H1 (cell line): Measurements from ENCODE around the gene ACSF3. TPM values are rescaled to one million over a fixed set of nuclear protein-coding genes. Genes with fewer than 3 reads are reported as not detected.

Source experiments
- CTCF ChIA-PET: fragments of 300-600 bp; sonication (Branson Sonifier 250); formaldehyde crosslinking; loops from one replicate; lab custom pipeline; 2021; ENCODE audit not compliant: partially characterized antibody; lab: Charles Lee
- POLR2A ChIA-PET: fragments of 300-600 bp; sonication (Branson Sonifier 250); formaldehyde crosslinking; loops from one replicate; lab custom pipeline; 2021; ENCODE audit warnings: inconsistent platforms; ENCODE audit not compliant: partially characterized antibody; lab: Charles Lee
- DNase-seq, 2 experiments: peaks; one replicate each; pipeline versions ENCODE4 v3.0.0 to v3.0.0-alpha.2; 2010 to 2022; ENCODE audit warnings: low spot score in 2 of 2, low read depth in 1 of 2, mixed read lengths in 1 of 2
- FAIRE-seq: peaks from 2 replicates; lab custom pipeline; 2011; peaks lifted over from hg19 to GRCh38; lab: Jason Lieb, UNC
- H2AFZ ChIP-seq: 2 replicates; pipeline ENCODE4 v1.8.1; 2012; ENCODE audit warnings: low read length, inconsistent platforms
- H2AK5ac ChIP-seq: 2 replicates; pipeline ENCODE4 v1.6.1; 2013; ENCODE audit warnings: low read depth, low read length
- H2BK120ac ChIP-seq: replicated peaks from 2 replicates; pipeline ENCODE3; 2013; ENCODE audit warnings: low read depth, low read length, inconsistent platforms
- H2BK12ac ChIP-seq: 2 replicates; pipeline ENCODE4 v1.6.1; 2013; ENCODE audit warnings: low read depth, low read length
- H2BK15ac ChIP-seq: 2 replicates; pipeline ENCODE4 v1.6.1; 2013; ENCODE audit warnings: low read length
- H2BK20ac ChIP-seq: 2 replicates; pipeline ENCODE4 v1.6.1; 2013; ENCODE audit warnings: low read length
- H2BK5ac ChIP-seq: 2 replicates; pipeline ENCODE4 v1.6.1; 2013; ENCODE audit warnings: low read depth, low read length
- H3K14ac ChIP-seq: 2 replicates; pipeline ENCODE4 v1.6.1; 2013; ENCODE audit warnings: inconsistent platforms; ENCODE audit not compliant: insufficient read length
- H3K18ac ChIP-seq: 2 replicates; pipeline ENCODE4 v1.6.1; 2013; ENCODE audit warnings: low read length; ENCODE audit errors: extremely low read depth
- H3K23ac ChIP-seq: 2 replicates; pipeline ENCODE4 v1.6.1; 2013; ENCODE audit warnings: inconsistent platforms; ENCODE audit not compliant: insufficient read length
- H3K23me2 ChIP-seq: 2 replicates; pipeline ENCODE4 v1.6.1; 2013; ENCODE audit warnings: low read depth, low read length
- H3K27ac ChIP-seq: 2 replicates; pipeline ENCODE4 v1.6.1; 2011; ENCODE audit warnings: low read depth, low read length, inconsistent platforms
- H3K27me3 ChIP-seq, 4 experiments: replicated peaks in 1 of 4; 1 replicate in 1 of 4; 2 replicates in 3 of 4; pipeline versions ENCODE4 v1.6.1 to v1.8.1; 2011 to 2013; ENCODE audit warnings: low read length in 3 of 4, mild to moderate bottlenecking in 3 of 4, inconsistent platforms in 2 of 4, mixed read lengths in 2 of 4, moderate library complexity in 1 of 4; ENCODE audit not compliant: control insufficient read depth in 3 of 4, insufficient read depth in 3 of 4; ENCODE audit errors: extremely low read depth in 1 of 4
- H3K36me3 ChIP-seq, 4 experiments: 2 replicates each; pipeline versions ENCODE4 v1.6.1 to v1.8.1; 2011 to 2013; ENCODE audit warnings: mild to moderate bottlenecking in 4 of 4, low read length in 3 of 4, moderate library complexity in 2 of 4, control low read depth in 1 of 4, inconsistent platforms in 1 of 4; ENCODE audit not compliant: insufficient read depth in 4 of 4, control insufficient read depth in 2 of 4
- H3K4ac ChIP-seq: replicated peaks from 2 replicates; pipeline ENCODE3; 2013; ENCODE audit warnings: low read length, low read depth, mixed read lengths, inconsistent platforms; ENCODE audit not compliant: insufficient read length
- H3K4me1 ChIP-seq, 4 experiments: replicated peaks in 1 of 4; 1 replicate in 1 of 4; 2 replicates in 3 of 4; pipeline versions ENCODE4 v1.6.1 to v1.8.1; 2011 to 2013; ENCODE audit warnings: low read length in 3 of 4, inconsistent platforms in 2 of 4, mixed read lengths in 1 of 4; ENCODE audit not compliant: insufficient read depth in 4 of 4, control insufficient read depth in 3 of 4
- H3K4me2 ChIP-seq, 2 experiments: 2 replicates each; pipeline versions ENCODE4 v1.6.1 to v1.8.1; 2011 to 2013; ENCODE audit warnings: low read depth in 2 of 2, low read length in 2 of 2, control low read depth in 1 of 2, inconsistent platforms in 1 of 2, mild to moderate bottlenecking in 1 of 2; ENCODE audit not compliant: insufficient read depth in 1 of 2
- H3K4me3 ChIP-seq, 4 experiments: fragments of 200-600, 300-600 bp in 1 of 4; sonication (generic), shearing (Covaris generic), sonication (Bioruptor Twin) in 1 of 4; 2 replicates each; pipeline versions ENCODE4 v1.5.1 to v1.8.1; 2011 to 2016; ENCODE audit warnings: low read length in 4 of 4, low read depth in 3 of 4, control low read depth in 2 of 4, inconsistent platforms in 2 of 4, mild to moderate bottlenecking in 2 of 4, mixed read lengths in 1 of 4, moderate library complexity in 1 of 4; ENCODE audit not compliant: insufficient read depth in 2 of 4; ENCODE audit errors: extremely low read depth in 1 of 4
- H3K56ac ChIP-seq: replicated peaks from 2 replicates; pipeline ENCODE3; 2013; ENCODE audit warnings: low read depth, mild to moderate bottlenecking, mixed read lengths, low read length, inconsistent platforms; ENCODE audit not compliant: insufficient read length
- H3K79me1 ChIP-seq: 2 replicates; pipeline ENCODE4 v1.6.1; 2013; ENCODE audit warnings: low read depth, low read length, control low read depth
- H3K79me2 ChIP-seq, 2 experiments: 2 replicates each; pipeline versions ENCODE4 v1.6.1 to v1.8.1; 2012 to 2013; ENCODE audit warnings: low read length in 2 of 2, mild to moderate bottlenecking in 2 of 2, inconsistent platforms in 1 of 2; ENCODE audit not compliant: insufficient read depth in 2 of 2, control insufficient read depth in 1 of 2
- H3K9ac ChIP-seq, 4 experiments: replicated peaks in 1 of 4; 1 replicate in 1 of 4; 2 replicates in 3 of 4; pipeline versions ENCODE4 v1.6.1 to v1.8.1; 2011 to 2013; ENCODE audit warnings: low read depth in 3 of 4, low read length in 3 of 4, control low read depth in 2 of 4, mild to moderate bottlenecking in 2 of 4, moderate library complexity in 2 of 4, inconsistent platforms in 1 of 4; ENCODE audit errors: extremely low read depth in 1 of 4
- H3K9me3 ChIP-seq, 2 experiments: 2 replicates each; pipeline versions ENCODE4 v1.6.1 to v1.8.1; 2012 to 2013; ENCODE audit warnings: mild to moderate bottlenecking in 2 of 2, moderate library complexity in 2 of 2, control low read depth in 1 of 2, inconsistent platforms in 1 of 2, low read depth in 1 of 2, low read length in 1 of 2, mixed read lengths in 1 of 2; ENCODE audit not compliant: insufficient read depth in 2 of 2
- H4K20me1 ChIP-seq, 2 experiments: replicated peaks in 1 of 2; 2 replicates each; pipeline versions ENCODE3 to v1.8.1; 2011 to 2013; ENCODE audit warnings: inconsistent platforms in 2 of 2, low read length in 2 of 2, mild to moderate bottlenecking in 1 of 2; ENCODE audit not compliant: insufficient read depth in 2 of 2, control insufficient read depth in 1 of 2
- H4K5ac ChIP-seq: 2 replicates; pipeline ENCODE4 v1.6.1; 2013; ENCODE audit warnings: low read length, low read depth, mixed read lengths, inconsistent platforms; ENCODE audit not compliant: insufficient read length
- H4K8ac ChIP-seq: 2 replicates; pipeline ENCODE4 v1.8.0; 2013; ENCODE audit warnings: mild to moderate bottlenecking, moderate library complexity, low read length, inconsistent platforms; ENCODE audit not compliant: insufficient read depth; ENCODE audit errors: extremely low read depth
- H4K91ac ChIP-seq: replicated peaks from 2 replicates; pipeline ENCODE3; 2013; ENCODE audit warnings: low read length, mixed read lengths, inconsistent platforms; ENCODE audit not compliant: insufficient read length
- CEBPB ChIP-seq: IDR thresholded peaks from 2 replicates; pipeline ENCODE4 v1.6.1; 2012; ENCODE audit warnings: low read depth, low read length
- EGR1 ChIP-seq: IDR thresholded peaks from 2 replicates; pipeline ENCODE4 v1.6.1; 2011; ENCODE audit warnings: low read depth, low read length, borderline replicate concordance
- EZH2 ChIP-seq: fragments of 200-600 bp; sonication (generic); IDR thresholded peaks from 2 replicates; pipeline ENCODE4 v1.7.1; 2012; ENCODE audit warnings: low read depth, mild to moderate bottlenecking, moderate library complexity, low read length, inconsistent platforms; ENCODE audit not compliant: severe bottlenecking
- HDAC6 ChIP-seq: IDR thresholded peaks from one replicate; pipeline ENCODE4 v1.7.1; 2012; ENCODE audit warnings: low read depth, mild to moderate bottlenecking, inconsistent platforms, low read length, moderate library complexity
- MAFK ChIP-seq: IDR thresholded peaks from 2 replicates; pipeline ENCODE4 v1.6.1; 2012; ENCODE audit warnings: low read depth, mild to moderate bottlenecking, improper control_type of control experiment, low read length
- POLR2AphosphoS5 ChIP-seq: IDR thresholded peaks from 2 replicates; pipeline ENCODE4 v1.6.1; 2011; ENCODE audit warnings: low read depth, low read length
- SIN3A ChIP-seq, 2 experiments: IDR thresholded peaks in 1 of 2; conservative IDR thresholded peaks in 1 of 2; 2 replicates each; pipeline ENCODE4 v1.6.1; 2011 to 2012; ENCODE audit warnings: low read length in 2 of 2, improper control_type of control experiment in 1 of 2, low read depth in 1 of 2, mild to moderate bottlenecking in 1 of 2
- SP1 ChIP-seq: IDR thresholded peaks from 2 replicates; pipeline ENCODE4 v1.6.1; 2011; ENCODE audit warnings: low read depth, low read length
- WGBS, 2 experiments: shearing (Covaris generic) in 1 of 2; methylation state at CpG; one replicate each; pipeline versions ENCODE4 v1.1.6 to v1.1.7; 2013 to 2015; ENCODE audit warnings: low lambda C conversion rate in 2 of 2, mixed read lengths in 2 of 2, inconsistent platforms in 1 of 2, low coverage in 1 of 2, missing lambda C conversion rate in 1 of 2; ENCODE audit not compliant: insufficient replicate concordance in 2 of 2, insufficient coverage in 1 of 2, insufficient read length in 1 of 2; ENCODE audit errors: extremely low coverage in 1 of 2, missing lambda C conversion rate in 1 of 2; 5-methylcytosine and 5-hydroxymethylcytosine counted together
- polyA plus RNA-seq, 7 experiments: library from polyadenylated mRNA; depleted of rRNA in 3 of 7; stranded (reverse) in 5 of 7; unstranded in 2 of 7; fragments of >200 nt in 5 of 7; fragments of 200-250 nt in 2 of 7; gene quantifications; 1 replicate in 5 of 7; 2 replicates in 1 of 7; 4 replicates in 1 of 7; pipeline versions ENCODE4 v1.2.1 to v1.2.3, GENCODE V29; 2011 to 2013; ENCODE audit warnings: missing spikeins in 2 of 7, mixed read lengths in 2 of 7
- total RNA-seq: library from RNA; stranded (reverse); fragmentation: NEBNext Ultra II Directional; extraction: Animal tissue kit (Norgen Biotek cat#: 25700); gene quantifications from 2 replicates; pipeline ENCODE4 v1.2.1, GENCODE V29; 2021

The ACSF3 gene
- total and polyA plus RNA-seq, 2 of the 8 experiments (the other 6 are each of a cell fraction or from before 2014, with no cell fraction given): 15.6 to 22.9 TPM

DNA sequence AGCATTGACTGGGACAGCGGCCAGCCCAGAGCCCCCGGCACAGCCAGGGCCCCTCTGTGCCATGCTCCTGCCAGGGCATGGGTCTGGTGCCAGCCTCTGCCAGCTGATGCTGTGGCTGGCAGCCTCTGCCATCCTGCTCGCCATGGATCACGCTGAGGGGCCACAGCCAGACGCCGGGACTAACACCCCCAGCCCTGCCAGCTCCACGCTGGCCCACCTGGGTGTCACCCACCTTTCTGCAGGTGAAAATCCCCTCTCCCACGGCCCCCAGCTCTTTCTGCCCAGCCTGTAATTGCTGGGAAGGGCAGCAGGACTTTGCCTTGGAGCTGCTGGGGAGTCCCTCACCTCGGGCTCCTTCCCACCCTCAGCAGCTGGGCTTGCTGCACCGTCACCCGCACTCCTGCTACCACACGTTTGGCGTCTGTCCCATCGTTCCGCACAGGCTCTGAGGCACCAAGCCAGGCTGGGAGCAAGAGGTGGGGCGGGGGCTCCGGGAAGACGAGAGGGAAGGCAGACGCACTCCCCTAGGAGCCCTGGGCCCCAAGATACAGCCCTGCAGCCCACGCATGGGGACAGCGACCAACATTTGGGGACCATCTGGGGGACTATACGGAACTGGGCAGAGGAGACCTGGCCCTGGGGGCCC lies 42.0 kb upstream of the ACSF3 start:
- H3K27ac ChIP-seq: no peak overlapping the region
- no peak overlapping the region for H2AK5ac ChIP-seq
- no peak for FAIRE-seq
- H4K91ac ChIP-seq: no peak overlapping the region
- no peaks in the 10 kb centered on the region for H3K23me2 ChIP-seq
- no peak overlapping the region for H4K5ac ChIP-seq
- H3K23ac ChIP-seq: no peak overlapping the region
- no peak overlapping the region for H3K4me3 ChIP-seq
- no peak overlapping the region for H2BK20ac ChIP-seq
- H3K9ac ChIP-seq: no peak overlapping the region
- H4K20me1 ChIP-seq: no peaks in the 10 kb centered on the region
- H3K36me3 ChIP-seq: no peaks in the 10 kb centered on the region
- no peak overlapping the region for H3K14ac ChIP-seq
- H2BK5ac ChIP-seq: no peak overlapping the region
- DNase-seq: no peak
- no peak overlapping the region for H3K56ac ChIP-seq
- H3K4ac ChIP-seq: no peak overlapping the region
- peak overlapping the region; percentile 51 for H4K8ac ChIP-seq
- CTCF ChIA-PET: interaction anchor here (0.6 kb wide), 1 partner anchor 347 kb away, joined by 3 read pairs; no protein-coding TSS in a partner anchor
- H3K4me2 ChIP-seq: no peak overlapping the region
- H3K79me1 ChIP-seq: no peaks in the 10 kb centered on the region
- H2AFZ ChIP-seq: no peak overlapping the region
- H2BK15ac ChIP-seq: no peak overlapping the region
- POLR2A ChIA-PET: no interaction called here
- H2BK12ac ChIP-seq: 0 out of 2 replicates have a peak overlapping the region, but pooled peaks have one; percentile 3
- H3K4me1 ChIP-seq: peaks cover 0 to 7% (median 3%) of the 10 kb centered on the region in 4 experiments; a peak in 3 of 7 replicates
- no peak overlapping the region for H3K18ac ChIP-seq
- no peaks in the 10 kb centered on the region for H3K9me3 ChIP-seq
- H2BK120ac ChIP-seq: no peak overlapping the region
- no peaks in the 10 kb centered on the region for H3K79me2 ChIP-seq
- H3K27me3 ChIP-seq: no peaks in the 10 kb centered on the region
- 94% methylated on average over 22 of the region's 22 CpGs; no CpG with 5 or more reads in 1 of the 2 experiments for WGBS, 2 experiments
- TF ChIP-seq HDAC6 (no peak), SP1 (no peak), CEBPB (no peak), POLR2AphosphoS5 (no peak), SIN3A (conservative IDR thresholded peaks at IDR 0.05 in 1 of 2, IDR thresholded peaks at IDR 0.05 in 1 of 2; ENCODE audit: low read depth in 1 of 2, low read length in 2 of 2) (no peak), MAFK (no peak), EGR1 (no peak), EZH2 (no peak)
